ENCODE data around the gene SGO1.

DNA sequence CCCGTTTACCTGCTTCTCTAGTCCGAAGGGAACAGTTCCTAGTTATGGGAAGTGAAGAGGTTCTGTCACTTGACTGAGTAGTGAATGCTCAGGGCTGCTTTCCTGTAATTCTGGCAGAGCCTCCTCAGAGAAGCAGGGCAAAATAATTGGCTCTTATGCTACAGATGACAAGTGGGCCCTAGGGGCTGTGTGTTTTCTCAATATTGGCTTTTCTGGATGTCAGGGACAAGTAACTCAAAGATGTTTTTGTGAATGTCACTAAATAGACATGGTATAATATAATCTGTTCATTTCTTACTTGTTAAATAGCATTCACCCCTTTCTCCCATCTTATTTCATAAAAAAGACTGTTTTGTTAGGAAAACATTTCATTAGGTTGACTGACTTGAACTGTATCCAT lies 40.1 kb downstream of the SGO1 start:
- TF ChIP-seq POLR2AphosphoS5 (IDR thresholded peaks at IDR 0.05; ENCODE audit: low read depth, low read length) (no peak), SIN3A (IDR thresholded peaks at IDR 0.05; ENCODE audit: borderline replicate concordance, insufficient read depth, low read length) (no peak), TAF1 (IDR thresholded peaks at IDR 0.05; ENCODE audit: borderline replicate concordance, insufficient read depth, low read length) (no peak), FOXP2 (optimal IDR thresholded peaks at IDR 0.05; ENCODE audit: borderline replicate concordance, extremely low read depth, extremely low read length, insufficient read depth) (no peak)
- TF ChIP-seq, protein P1, sequence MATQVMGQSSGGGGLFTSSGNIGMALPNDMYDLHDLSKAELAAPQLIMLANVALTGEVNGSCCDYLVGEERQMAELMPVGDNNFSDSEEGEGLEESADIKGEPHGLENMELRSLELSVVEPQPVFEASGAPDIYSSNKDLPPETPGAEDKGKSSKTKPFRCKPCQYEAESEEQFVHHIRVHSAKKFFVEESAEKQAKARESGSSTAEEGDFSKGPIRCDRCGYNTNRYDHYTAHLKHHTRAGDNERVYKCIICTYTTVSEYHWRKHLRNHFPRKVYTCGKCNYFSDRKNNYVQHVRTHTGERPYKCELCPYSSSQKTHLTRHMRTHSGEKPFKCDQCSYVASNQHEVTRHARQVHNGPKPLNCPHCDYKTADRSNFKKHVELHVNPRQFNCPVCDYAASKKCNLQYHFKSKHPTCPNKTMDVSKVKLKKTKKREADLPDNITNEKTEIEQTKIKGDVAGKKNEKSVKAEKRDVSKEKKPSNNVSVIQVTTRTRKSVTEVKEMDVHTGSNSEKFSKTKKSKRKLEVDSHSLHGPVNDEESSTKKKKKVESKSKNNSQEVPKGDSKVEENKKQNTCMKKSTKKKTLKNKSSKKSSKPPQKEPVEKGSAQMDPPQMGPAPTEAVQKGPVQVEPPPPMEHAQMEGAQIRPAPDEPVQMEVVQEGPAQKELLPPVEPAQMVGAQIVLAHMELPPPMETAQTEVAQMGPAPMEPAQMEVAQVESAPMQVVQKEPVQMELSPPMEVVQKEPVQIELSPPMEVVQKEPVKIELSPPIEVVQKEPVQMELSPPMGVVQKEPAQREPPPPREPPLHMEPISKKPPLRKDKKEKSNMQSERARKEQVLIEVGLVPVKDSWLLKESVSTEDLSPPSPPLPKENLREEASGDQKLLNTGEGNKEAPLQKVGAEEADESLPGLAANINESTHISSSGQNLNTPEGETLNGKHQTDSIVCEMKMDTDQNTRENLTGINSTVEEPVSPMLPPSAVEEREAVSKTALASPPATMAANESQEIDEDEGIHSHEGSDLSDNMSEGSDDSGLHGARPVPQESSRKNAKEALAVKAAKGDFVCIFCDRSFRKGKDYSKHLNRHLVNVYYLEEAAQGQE (IDR thresholded peaks at IDR 0.05; ENCODE audit: insufficient read depth in 1 of 2, low read depth in 2 of 2, low read length in 2 of 2), result no peak

Measured in PFSK-1 (cell line).